NCI-H460 (cell line): ENCODE results near the gene IPO4. TPM values are rescaled to one million over a fixed set of nuclear protein-coding genes. Genes with fewer than 3 reads are reported as not detected.
A peak's percentile ranks its signal among the peaks of the same experiment; 100 is the strongest.

Experiments
- DNase-seq: peaks from one replicate; pipeline ENCODE4 v3.0.0-alpha.2; 2016; ENCODE audit warnings: low read depth; ENCODE audit errors: extremely low read depth
- total RNA-seq: library from RNA; depleted of rRNA; stranded (reverse); fragments of >200 nt; shearing (Covaris generic); gene quantifications from 2 replicates; pipeline ENCODE4 v1.2.3, GENCODE V29; 2014

IPO4 gene
- total RNA-seq, 1 experiment from 2014 or later = 48.8 TPM

DNA sequence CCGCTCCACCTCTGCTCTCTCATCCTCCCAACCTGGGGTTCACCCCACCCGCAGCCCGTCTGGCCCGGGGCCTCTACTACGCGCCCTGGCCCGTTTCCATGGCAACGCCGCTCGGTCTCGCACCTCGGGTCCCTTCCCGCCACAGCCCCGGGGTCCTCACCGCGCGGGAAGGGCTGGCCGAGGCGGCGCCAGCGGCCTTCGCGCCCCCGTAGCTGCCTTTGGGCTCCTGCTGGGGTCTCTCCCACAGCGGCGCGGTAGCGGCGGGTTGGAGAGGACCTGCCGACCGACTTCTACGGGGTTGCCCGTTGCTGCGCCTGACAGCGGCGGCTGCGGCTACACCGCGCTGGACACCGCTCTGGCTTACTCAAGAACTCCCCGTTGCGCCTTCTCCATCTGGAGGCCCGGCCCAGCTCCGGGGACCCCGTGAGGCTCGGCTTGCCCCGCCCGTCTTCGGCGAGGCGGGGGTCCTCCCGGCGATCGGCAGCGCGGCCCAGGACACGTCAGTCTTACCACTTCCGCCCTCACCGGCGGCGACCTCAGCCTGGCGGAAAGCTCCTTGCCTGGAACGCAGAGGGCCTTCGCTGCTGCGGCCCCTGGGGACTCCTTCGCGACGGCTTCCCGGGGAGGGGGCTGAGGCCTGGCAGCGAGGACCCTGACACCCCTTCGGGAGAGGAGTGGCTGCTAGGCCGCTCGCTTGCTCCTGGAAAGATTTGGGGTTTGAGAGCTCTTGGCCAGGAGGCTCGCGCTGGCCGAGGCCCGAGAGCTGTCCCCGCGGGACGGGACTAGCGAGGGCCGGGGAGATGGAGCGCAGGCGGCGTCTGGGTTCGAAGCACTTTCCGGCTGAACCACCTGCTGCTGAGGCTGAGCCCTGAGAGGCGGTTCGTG lies 6.8 kb upstream of the IPO4 start, which contains the start of gene TM9SF1:
Gene TM9SF1 (minus strand): TSS at position 256 of the 885 bp plus-strand sequence. CDS start 422 bp downstream, outside the sequence.
- DNase-seq = peak; percentile 76

DNA sequence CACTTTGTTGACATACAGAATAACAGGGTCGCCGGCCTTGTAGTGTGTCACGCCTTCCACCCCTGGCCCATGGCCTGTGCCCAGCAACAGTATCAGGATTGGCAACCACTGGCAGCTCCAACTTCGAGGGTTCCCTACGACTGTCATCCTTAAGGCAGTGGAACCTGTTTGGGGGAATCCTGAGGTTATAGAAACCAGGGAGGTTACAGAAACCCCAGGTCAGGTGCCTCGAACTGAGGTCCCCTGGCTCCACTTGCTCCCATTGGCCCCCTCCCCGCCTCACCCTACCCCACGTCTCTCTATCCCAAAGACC lies 6.2 kb upstream of the IPO4 start:
- no peak for DNase-seq

DNA sequence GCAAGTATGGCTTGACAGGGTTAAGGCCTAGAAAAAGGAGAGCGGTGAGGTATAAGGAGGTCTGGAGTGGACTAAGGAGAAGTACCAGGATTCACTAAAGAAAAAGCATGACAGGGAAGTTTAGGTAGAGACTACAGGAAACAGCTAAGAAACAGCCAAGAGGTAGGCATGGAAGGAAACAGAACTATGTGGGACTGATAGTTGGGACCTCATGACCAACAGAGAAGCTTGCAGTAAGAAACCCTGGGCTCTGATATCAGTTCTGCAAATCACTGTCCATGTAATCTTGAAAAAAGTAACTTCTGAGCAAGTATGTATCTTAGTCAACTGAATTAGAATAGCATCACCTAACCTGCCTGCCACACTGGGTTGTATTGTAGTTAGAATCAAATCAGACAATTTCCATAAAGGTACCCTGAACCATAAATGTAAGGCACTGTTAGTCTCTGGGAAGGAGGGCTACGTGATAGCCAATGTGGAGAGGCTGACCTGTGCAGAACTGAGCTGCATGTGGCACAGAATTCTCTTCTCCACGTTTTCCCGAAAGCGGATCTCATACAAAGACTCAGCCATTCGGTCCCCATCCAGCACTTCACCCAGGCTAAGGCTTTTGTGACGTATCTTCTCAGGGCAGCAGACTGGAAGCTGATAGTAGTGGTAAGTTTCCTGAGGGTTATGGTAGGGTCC lies 5.7 kb upstream of the IPO4 start:
- no peak for DNase-seq

DNA sequence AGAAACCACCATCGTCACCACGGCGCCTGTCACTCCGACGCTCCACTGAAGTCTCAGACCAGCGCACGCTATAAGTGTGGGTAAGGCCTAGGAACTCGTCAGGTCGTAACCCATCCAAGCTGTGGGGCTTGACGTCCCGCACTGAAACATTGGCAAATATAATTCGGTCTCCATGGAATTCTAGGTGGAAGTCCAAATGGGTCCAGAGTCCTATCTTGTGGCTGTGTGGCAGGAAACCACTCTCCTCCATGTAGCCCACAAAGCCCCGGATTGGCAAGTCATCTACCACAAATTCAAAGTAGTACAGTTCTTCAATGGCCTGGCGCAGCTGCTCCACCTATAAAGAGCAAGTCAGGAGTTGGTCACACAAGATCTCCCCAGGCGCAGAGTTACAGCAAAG lies 4.3 kb upstream of the IPO4 start:
- DNase-seq = no peak

DNA sequence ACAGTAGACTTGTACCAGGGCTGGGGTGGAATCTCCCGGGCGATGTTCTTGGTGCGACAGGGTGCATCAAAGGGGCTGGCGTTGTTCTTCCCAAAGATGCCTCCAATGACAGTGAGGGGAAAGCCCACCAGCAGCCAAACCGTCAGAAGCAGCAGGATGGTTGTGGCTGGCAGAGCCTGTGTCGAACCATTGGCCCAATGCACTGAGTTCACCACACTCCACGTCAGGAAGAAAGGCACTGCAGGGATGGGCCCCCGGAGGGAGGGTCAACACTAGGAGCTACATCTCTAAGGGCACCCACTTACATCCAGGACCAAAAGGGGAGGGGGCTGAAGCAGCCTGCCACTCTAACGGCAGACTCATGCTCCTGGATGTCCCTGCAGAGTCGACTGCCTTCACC lies 1.8 kb upstream of the IPO4 start:
- no peak for DNase-seq

DNA sequence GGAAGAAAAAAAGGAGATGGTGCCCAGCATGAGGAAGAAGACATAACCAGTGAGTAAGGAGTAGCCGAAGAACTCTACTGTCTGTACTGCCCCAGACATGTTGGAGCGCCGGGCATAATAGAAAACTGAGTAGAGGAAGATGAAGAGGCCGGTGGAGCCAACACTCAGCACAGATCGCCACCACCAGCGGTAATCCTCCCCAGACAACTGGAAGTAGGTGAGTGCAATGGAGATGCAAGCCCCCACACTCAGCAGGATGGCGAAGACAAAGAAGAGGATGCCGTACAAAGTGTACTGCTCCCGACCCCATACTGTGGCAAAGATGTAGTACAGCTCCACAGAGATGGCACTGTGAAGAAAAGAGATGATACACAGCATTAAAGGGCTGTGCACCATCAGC lies 844 bp upstream of the IPO4 start:
- no peak for DNase-seq

DNA sequence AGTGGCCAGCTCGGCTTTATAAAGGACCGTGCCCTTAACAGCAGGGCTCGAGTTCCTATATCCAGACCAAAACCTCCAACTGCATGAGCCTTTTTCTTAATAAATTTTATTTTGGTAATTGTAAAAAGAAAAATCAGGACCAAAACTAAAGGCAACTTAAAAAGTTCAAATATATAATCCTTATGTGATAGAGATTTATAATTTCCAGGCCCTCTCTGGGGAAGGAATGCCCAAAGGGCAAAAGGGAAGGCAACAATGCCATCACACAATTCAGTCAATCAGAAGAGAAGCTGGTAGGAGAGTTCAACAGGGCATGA lies 401 bp upstream of the IPO4 start:
- DNase-seq = no peak

DNA sequence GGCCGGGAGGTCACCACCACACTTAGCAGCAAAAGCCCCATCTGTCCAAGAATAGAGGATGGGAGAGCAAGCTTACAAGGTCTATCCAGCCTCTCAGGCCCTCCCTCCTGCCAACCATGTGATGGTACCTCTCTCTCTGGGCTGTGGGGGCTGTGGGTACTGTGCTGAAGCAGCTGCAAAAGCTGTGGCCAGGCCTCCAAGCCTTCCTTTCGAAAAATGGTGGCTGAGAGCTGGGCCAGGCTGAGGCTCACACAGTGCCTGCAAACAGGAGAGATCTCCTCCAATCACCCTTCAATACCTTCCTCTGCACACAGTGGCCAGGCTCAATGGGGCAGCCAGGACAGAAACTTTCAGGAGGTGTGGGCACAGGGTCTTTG lies 1.1 kb downstream of the IPO4 start:
- no peak for DNase-seq

DNA sequence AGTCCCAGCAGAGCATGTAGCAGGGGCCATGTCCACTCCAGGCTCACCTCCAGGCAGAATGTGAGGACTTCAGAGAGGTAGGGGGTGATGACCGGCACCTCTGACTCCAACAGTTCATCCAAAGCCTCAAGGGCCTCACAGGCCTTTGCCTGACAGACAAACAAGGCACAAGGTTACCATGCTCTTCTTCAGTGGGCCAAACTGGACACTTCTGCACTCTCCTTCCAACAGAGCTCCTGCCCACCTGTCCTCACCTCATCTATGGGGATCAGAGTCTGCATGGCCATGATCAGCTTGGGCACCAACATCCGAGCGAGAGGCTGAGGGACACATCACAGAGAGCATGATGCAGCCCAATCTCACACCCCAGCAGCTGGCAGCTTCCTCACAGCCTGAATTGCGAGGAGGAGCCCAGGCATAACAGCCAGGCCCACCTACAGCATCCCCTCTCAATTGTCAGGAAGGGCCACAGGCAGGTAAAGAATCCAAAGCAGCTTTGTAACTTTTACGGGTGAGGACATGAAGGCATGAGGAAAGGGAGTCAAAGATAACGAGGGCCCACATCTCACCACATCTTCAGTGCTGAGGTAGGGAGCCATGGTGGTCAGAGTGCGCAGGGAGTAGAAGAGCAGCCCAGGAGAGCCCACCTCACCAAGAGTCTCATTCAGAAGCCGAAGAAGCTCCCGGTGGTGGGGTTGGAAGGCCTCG lies 1.6 kb downstream of the IPO4 start:
- no peak for DNase-seq

DNA sequence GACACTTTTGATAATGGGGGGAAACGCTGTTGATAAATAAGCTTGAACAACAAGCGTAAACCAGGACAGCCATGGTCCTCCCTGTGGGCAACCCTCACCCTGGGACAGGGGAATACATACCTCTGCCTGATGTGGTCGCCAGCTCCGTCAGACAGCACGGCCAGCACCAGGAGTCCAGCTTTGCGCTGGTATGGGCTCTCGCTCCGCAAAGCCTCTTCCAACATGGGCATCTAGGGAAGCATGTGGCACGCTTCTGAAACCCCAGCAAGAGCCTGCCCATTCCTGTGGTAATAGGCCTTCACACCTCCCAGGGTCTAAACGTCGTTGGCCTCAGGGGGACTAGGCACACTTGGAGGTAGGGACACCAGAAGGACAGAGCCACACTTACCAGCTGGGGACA lies 2.9 kb downstream of the IPO4 start:
- DNase-seq = no peak

DNA sequence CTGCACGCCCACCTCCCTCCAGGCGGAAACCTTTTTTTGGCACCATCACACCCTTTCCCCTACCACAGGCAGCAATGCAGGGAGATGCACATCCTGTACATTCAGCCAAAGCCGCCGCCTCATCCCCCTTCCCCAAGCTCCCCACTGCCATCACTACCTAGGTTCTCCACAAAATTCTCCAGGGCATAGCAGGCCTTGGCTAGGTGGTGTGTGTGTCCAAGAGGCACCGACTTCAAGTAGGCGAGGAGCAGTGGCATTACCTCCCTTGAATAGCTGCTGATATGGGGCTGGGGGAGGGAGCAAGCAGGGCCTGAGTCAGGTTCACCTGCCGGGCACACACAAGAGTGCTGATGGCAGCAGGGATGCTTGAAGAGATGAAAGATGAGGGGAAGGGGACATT lies 3.6 kb downstream of the IPO4 start:
- no peak for DNase-seq

DNA sequence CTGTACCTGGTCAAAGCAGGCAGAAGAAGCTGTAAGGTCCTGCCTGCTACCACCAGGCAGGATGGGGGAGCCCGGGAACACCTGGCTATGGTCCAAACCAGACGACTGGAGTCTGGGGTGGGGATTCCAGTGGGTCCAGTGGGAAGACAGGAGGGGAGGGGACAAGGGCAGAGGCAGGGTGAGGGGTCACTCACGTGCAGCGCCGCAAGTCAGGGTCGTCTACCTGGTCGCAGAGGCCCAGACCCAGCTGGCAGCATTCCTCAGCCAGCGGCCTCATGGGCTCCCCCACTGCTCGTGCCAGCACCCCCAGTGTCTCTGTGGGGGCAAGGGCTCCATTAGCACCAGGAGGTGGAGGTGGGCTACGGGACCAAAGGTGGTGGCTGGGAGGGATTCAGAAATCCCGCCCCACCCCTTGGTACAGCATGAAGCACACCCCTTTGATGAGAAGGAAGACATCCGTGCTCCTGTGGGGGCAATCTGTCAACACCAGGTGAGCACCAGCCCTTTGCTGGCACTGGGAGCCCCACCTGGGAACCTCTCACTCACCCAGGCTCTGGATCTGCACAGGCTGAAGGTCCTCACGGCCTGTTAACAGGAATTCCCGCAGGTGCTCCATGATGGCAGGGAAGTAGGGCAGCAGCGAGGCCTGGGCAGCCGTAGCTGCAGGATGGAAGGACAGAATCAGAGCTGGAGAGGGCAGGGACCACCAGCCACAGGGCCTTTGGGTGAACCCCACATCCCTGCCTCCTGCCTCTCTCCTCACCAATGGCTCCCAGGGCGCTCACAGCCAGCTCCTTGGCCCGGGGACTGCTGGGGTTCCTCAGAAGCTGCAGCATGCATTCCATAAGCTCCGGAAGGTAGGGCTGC lies 4.3 kb downstream of the IPO4 start:
- DNase-seq = no peak

DNA sequence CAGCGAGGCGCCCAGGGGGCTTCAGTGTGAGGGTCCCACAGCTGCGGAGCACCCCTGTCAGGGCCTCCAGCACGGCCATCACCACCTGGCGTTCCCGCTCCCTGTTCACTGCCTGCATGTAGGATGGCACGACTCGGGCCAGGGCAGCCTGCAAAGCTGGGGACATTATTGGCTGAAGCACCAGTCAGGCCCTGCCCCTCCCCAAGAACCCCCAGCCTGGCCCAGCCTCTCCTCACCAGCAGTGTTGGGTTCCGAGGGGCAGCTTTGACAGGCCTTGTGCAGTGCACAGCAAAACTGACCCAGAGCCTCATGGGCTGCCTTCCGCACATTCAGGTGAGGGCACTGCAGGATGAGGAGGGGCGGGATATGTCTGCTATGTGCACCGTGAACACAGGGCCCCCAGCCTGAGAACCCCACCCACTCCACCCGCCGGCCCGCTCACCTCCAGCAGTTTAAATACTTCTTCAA lies 5.6 kb downstream of the IPO4 start:
- DNase-seq = no peak

DNA sequence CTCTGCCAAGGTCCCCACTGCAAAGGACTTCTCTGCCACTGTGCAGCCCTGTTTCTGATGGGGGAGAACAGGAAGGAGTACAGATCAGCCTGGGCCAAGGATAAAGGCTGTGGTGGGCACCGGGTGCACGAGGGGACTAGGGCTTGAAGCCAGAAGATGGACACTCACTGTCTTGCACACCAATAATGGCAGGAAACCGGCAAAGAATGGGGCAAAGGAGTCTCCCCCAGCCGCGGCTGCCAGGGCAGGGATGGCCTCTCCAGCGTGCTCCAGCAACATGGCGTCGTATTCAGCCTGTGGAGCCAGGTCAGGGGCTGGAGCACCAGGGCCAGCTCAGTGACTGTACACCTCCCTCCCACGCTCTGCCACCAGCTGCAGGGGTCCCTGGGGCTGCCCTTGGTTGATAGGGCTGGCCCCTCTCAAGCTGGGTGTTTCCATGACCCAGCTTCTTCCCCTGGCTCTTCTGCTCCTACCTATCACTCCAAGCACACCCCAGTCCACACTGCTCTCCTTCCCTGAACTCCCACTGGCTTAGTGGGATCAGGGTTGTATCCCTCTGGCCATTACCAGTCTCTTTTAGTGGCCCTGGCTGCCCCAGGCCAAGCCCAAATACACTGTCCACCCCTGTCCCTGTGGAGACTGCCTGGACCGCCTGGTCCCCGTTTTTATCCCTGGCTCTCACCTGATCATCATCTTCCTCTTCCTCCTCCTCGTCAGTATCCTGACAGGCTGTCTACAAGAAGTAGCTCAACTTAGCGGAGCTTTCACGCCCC lies 6.3 kb downstream of the IPO4 start:
- DNase-seq = no peak

DNA sequence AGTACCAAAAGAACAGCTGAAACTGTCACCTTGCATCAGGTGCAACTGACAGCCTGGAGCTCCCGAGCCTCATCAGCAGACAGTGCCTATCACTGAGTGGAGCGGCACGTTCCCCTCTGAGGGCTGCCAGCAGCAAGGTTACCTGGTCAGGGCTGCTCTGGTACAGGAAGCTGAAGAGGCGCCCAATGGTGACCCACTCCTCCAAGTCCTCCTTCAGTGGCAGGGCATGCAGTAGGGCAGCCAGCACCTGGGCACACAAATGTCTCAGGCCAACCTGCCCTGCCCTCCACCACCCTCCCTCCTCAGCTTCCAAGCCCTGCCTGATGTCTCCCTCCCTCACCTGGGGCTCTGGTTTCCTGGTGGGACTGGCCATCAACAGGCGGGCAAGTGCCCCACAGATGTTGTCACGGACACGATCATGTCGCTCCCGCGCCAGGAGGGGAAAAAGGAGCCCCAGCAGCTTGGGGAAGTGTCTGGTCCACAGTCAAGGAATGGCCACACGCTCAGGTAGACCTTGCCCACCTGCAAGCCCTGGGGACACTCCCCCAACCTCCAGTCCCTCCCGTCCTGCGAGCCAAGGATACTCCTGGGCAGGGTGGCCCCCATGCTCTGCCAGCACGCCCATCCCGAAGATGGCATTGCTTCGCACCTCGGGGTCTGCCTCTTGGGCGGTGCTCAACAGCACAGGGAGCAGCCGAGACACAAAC lies 7.1 kb downstream of the IPO4 start:
- no peak for DNase-seq

DNA sequence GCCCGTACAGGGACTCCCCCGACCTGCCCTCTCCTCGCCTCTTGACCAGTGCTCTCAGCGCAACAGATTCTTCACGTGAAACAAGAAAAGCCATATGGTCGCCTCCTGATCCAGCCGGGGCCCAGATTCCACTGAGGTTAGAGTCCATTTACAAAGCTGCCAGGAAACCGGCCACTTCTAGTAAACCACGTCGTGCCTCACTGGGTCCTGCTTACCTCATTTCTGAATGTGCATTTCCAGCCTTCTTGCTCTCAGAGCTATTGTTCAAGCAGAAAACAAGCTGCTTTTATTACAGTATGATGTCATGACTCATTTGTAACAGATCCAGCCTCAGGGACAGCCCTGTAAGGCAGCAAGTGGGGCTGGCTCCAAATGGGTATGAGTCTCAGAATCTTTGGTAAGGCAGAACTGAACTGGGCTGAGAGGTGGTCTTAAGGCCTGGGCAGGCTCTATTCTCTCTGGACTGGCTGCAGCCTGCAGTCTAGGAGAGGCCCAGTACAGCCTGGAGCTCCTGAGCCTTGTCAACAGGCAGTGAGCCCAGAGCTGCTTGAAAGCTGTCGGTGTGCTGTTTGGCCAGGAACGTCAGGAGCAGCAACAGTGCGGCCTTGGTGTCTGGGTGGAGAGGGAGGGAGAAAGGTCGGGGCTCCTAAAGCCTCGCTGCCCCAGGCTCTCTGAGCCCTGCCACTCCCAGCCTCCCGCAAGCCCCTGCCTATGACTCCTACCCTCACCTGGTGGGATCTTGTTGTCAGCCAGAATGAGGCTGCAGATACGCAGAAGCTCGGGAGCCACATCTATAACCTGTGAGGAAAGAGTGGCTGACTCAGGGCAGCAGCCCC lies 8.4 kb downstream of the IPO4 start:
- DNase-seq = no peak

DNA sequence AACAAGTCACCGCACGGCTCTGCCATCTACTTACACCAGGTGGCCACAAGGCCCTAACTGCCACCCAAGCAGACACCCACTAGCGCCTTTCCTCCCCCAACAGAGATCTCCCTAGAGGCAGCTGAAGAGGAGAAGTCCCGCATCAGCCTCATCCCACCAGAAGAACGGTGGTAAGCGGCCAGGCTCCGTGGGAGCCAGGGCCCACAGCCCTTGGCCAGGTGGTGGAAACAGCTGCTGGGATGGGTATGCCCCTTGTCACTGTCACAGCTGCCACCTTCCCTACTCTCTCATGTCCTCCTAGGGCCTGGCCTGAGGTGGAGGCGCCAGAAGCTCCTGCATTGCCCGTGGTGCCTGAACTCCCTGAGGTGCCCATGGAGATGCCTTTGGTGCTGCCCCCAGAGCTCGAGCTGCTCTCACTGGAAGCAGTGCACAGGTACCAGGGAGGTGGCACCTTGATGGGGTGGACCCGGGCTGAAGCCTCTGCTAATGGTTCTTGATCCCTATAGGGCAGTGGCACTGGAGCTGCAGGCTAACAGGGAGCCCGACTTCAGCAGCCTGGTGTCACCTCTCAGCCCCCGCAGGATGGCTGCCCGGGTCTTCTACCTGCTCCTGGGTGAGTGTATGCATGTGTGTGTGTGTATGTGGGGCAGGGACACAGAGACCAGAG lies 9.2 kb downstream of the IPO4 start:
- DNase-seq = no peak
